ENCODE data around the gene SLC16A13. TPM values are rescaled to one million over a fixed set of nuclear protein-coding genes. Genes with fewer than 3 reads are reported as not detected.

Gene SLC16A13
- total RNA-seq, 2 experiments from 2014 or later: 8.3 to 9.6 TPM

DNA sequence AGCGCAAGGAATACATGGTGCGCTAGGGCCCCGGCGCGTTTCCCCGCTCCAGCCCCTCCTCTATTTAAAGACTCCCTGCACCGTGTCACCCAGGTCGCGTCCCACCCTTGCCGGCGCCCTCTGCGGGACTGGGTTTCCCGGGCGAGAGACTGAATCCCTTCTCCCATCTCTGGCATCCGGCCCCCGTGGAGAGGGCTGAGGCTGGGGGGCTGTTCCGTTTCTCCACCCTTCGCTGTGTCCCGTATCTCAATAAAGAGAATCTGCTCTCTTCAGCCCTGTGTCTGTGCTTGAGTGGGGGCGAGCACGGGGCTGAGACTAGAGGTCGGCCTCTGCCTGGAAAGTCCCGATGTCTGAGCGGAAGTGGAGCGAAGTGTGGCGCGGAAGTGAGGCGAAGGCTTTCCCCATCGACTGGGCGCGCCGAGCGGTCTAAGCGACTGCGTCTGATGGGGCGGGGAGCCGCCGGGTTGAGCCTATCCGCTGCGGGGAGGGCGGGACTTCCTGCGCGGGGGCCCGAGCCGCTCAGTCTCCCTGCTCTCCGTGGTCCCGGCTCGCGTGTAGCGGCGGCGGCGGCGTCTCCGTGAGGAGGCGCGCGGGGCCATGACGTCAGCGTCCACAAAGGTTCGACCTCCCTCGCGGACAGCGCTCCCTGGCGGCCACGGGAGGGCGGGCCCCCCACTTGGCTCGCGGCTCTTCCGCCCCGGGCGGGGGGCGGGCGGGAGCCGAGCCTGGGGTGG is 21.4 kb upstream of the SLC16A13 start:
- no peaks in the 10 kb centered on the region for H3K9me3 Mint-ChIP-seq (ENCODE audit: low read depth)
- H3K4me3 Mint-ChIP-seq: peak overlapping the region; percentile 92
- CTCF ChIA-PET: interaction anchor here (1.1 kb wide), 1 partner anchor 371 kb away, joined by 4 read pairs; no protein-coding TSS in a partner anchor

DNA sequence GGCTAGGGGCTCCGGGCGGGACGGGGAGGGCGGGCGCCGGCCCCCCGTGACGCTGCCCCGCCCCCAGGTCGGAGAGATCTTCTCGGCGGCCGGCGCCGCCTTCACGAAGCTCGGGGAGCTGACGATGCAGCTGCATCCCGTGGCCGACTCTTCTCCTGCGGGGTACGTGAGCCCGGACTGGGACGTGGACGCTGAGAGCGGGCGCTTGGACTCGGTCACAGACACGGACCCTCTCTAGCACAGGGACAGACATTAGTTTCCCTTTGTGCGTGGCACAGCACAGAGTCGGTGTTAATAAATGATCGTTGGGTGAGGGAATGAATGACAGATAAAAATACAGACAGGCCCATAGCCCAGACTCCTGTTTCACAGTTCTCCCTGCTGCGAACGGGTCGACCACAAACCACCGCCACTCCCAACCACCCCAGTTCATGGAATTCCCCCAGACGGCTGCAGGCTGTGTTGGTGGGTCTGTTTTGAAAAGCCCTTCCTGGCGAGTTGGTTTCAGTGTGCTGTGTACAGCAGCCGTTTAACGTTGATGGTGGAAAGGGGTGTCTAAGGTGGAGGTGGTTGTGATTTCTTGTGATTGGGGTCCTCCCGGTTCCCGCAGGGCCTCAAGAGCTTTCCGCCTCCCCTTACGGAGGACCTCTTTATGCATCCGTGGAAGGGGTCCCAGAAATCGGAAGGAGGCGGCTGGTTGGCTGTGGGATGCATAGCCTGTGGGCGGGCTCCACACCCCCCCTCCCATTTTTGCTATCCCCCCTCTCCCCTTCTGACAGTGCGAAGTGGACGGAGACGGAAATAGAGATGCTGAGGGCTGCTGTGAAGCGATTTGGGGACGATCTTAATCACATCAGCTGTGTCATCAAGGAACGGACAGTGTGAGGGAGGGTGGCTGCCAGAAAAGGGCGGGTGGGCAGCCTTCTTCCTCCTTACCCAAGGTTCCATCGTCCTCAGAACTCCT is 20.5 kb upstream of the SLC16A13 start:
- CTCF ChIA-PET: interaction anchor here (1.0 to 2.0 kb wide), 3 partner anchors 14 to 372 kb away, joined by 3 to 6 read pairs (median 4); no protein-coding TSS in a partner anchor
- peaks cover 45% of the 10 kb centered on the region for H3K4me1 Mint-ChIP-seq
- peak overlapping the region; percentile 92 for H3K4me3 Mint-ChIP-seq
- H3K27me3 Mint-ChIP-seq: no peaks in the 10 kb centered on the region
- peak overlapping the region; percentile 94 for H3K27ac Mint-ChIP-seq
- POLR2A ChIA-PET: interaction anchor here (0.5 kb wide), 1 partner anchor 262 kb away, joined by 3 read pairs; no protein-coding TSS in a partner anchor
- H3K9me3 Mint-ChIP-seq (ENCODE audit: low read depth): no peaks in the 10 kb centered on the region
- peak; percentile 86 for DNase-seq
- peak; percentile 18 for ATAC-seq
- peaks cover 30% of the 10 kb centered on the region for H3K36me3 Mint-ChIP-seq (ENCODE audit: low read depth)
- intact Hi-C loops (cut with DNase I, micrococcal nuclease): loop anchor here (1.0 to 10.0 kb wide), 14 partner anchors 8 to 1529 kb away; partner anchors contain the start of genes BCL6B (in 2 of the 2), C17orf100 (in 1 of the 2), DERL2 (in 1 of the 2) and EIF5A (in 1 of the 2)

More for the DNA sequence above, 21.4 kb upstream of the SLC16A13 start:
- intact Hi-C loops (cut with DNase I, micrococcal nuclease): loop anchor here (1.0 to 10.0 kb wide), 14 partner anchors 9 to 1528 kb away; partner anchors contain the start of genes BCL6B (in 1 of the 2), C17orf100 (in 1 of the 2), DERL2 (in 1 of the 2) and EIF5A (in 1 of the 2)
- peaks cover 32% of the 10 kb centered on the region for H3K36me3 Mint-ChIP-seq (ENCODE audit: low read depth)
- H3K27ac Mint-ChIP-seq: peak overlapping the region; percentile 99
- POLR2A ChIA-PET: no interaction called here
- no peaks in the 10 kb centered on the region for H3K27me3 Mint-ChIP-seq
- peaks cover 54% of the 10 kb centered on the region for H3K4me1 Mint-ChIP-seq
- ATAC-seq: peak; percentile 88
- DNase-seq: peak; percentile 99

DNA sequence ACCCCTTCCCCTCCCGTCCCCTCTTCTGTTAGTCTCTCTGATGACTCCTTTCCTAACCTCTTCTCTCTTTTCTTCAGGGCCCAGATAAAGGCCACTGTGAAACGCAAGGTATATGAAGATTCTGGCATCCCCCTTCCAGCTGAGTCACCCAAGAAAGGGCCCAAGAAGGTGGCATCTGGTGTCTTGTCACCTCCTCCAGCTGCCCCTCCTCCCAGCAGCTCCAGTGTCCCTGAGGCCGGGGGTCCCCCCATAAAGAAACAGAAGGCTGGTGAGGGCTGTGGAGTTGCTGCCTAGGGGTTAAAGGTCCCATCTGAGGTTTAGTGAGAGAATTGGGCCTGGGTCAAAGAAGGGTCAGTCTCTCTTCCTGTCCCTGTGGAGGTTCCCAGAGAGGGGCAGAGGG is 19.4 kb upstream of the SLC16A13 start:
- peak; percentile 46 for DNase-seq
- H3K36me3 Mint-ChIP-seq (ENCODE audit: low read depth): peaks cover 30% of the 10 kb centered on the region
- intact Hi-C loops (cut with DNase I, micrococcal nuclease): loop anchor here in 1 of 2 experiments (10.0 kb wide), 1 partner anchor 468 kb away; the partner anchor contains the start of genes POLR2A and SLC35G6
- H3K27ac Mint-ChIP-seq: peak overlapping the region; percentile 94
- no peaks in the 10 kb centered on the region for H3K9me3 Mint-ChIP-seq (ENCODE audit: low read depth)
- POLR2A ChIA-PET: no interaction called here
- ATAC-seq: no peak
- peak overlapping the region; percentile 92 for H3K4me3 Mint-ChIP-seq
- H3K27me3 Mint-ChIP-seq: no peaks in the 10 kb centered on the region
- H3K4me1 Mint-ChIP-seq: peaks cover 42% of the 10 kb centered on the region
- CTCF ChIA-PET: interaction anchor here (0.6 to 2.0 kb wide), 5 partner anchors 12 to 106 kb away, joined by 3 to 6 read pairs (median 4); no protein-coding TSS in a partner anchor

DNA sequence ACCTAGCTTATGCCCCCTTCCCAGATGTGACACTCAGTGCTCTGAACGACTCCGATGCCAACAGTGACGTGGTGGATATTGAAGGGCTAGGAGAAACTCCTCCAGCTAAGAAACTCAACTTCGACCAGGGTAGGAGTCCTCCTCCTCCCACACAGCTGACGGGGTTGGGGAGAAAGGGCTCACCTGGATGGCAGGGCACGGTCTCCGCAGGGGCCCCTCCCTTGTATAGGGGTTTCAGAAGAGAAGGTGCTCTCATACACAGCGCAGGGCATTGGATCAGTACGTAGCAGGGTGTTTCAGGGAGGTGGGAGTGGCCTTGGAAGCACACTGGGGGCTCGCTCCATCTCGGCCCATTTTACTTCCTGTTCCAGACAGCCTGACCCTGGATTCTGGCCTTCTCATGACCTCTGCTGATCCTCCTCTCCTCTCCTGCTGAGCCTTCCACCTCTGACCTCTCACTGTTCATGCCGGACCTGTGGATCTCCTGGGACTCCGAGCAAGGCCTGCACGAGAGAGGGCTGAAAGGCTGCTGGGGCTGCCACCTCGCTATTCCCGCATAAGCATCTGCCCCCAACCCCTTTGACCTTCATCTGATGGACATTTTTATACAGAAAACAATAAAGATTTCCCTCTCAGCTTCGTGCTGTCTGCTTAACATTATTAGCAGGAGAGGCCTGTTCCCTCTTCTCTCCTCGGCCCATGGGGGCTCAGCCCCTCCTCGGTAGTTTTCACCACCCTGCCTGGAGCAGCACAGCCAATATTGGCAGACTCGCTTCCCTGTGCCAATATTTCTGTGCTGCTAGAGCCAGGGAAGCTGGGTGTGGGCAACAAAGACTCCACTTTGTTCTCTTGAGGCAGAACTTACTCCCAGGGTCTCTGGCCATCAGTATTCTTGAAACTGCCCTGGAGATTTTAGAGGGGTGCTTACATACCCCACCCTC is 18.7 kb upstream of the SLC16A13 start:
- Mint-ChIP-seq H3K9me3 (ENCODE audit: low read depth) (no peaks in the 10 kb centered on the region), H3K36me3 (ENCODE audit: low read depth) (peaks cover 29% of the 10 kb centered on the region), H3K27me3 (peaks cover 1% of the 10 kb centered on the region), H3K4me1 (peaks cover 45% of the 10 kb centered on the region), H3K4me3 (no peak overlapping the region), H3K27ac (peak overlapping the region; percentile 74)
- DNase-seq (no peak), ATAC-seq (no peak)
- ChIA-PET CTCF (interaction anchor here (0.7 to 2.0 kb wide), 4 partner anchors 13 to 106 kb away, joined by 4 to 6 read pairs (median 4); no protein-coding TSS in a partner anchor), POLR2A (no interaction called here)
- intact Hi-C loops (cut with DNase I, micrococcal nuclease): loop anchor here in 1 of 2 experiments (10.0 kb wide), 1 partner anchor 468 kb away; the partner anchor contains the start of genes POLR2A and SLC35G6

DNA sequence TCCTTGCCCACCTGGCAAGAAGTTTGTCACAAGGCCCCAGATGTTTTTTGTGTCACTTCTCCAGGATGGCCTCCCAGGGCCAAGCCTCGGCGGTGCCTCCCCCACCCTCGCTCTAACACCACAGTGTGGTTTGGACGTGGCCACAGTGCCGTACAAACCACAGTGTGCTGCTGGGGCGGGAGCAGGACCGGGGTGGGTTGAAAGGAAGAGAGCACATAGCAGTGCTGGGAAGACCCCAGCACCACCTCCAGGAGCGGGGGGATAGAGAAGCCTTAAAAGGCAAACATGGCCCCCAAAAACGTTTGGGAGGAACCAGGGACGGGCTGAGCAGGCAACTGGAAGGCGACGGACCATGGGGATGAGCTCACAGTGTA is 18.0 kb upstream of the SLC16A13 start:
- ChIA-PET CTCF (no interaction called here), POLR2A (no interaction called here)
- DNase-seq: peak; percentile 41
- Mint-ChIP-seq H3K4me3 (no peak overlapping the region), H3K27ac (no peak overlapping the region), H3K27me3 (peaks cover 5% of the 10 kb centered on the region), H3K36me3 (ENCODE audit: low read depth) (peaks cover 28% of the 10 kb centered on the region), H3K4me1 (peaks cover 51% of the 10 kb centered on the region), H3K9me3 (ENCODE audit: low read depth) (no peaks in the 10 kb centered on the region)
- no peak for ATAC-seq
- intact Hi-C loops (cut with DNase I, micrococcal nuclease): loop anchor here in 1 of 2 experiments (10.0 kb wide), 1 partner anchor 467 kb away; the partner anchor contains the start of genes POLR2A and SLC35G6

DNA sequence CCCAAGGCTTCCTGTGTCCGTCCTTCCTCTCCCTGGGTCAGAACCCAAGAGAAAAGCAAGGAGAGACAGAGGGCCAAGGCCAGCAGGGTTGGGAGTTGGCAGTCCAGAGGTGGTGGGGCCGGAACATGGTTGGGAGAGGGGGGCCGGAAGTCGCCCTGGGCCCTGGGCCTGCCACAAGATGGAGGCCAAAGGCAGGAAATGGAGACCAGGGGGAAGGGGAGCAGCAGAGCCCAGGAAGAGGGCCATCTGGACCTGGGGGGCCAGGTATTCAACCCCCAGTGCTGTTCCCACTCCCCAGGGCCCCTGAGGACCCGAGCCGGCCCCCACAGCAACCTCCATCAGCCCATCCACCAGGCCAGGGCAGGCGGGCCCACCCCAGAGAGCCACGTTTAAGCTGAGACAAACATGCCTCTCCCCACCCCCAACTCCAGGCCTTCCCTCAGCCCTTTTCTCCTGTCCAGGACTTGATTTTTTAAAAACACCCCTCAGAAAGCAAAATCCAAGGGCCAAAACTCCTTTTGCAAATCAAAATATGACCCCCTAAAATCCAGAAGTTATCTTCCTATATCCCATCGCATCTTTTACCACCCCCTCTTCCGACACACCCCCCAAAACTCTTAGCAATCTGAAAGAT is 17.4 kb upstream of the SLC16A13 start:
- DNase-seq (no peak), ATAC-seq (no peak)
- Mint-ChIP-seq H3K4me3 (no peak overlapping the region), H3K4me1 (peaks cover 57% of the 10 kb centered on the region), H3K36me3 (ENCODE audit: low read depth) (peaks cover 22% of the 10 kb centered on the region), H3K9me3 (ENCODE audit: low read depth) (no peaks in the 10 kb centered on the region), H3K27me3 (peaks cover 11% of the 10 kb centered on the region), H3K27ac (no peak overlapping the region)
- POLR2A ChIA-PET: no interaction called here
- CTCF ChIA-PET: interaction anchor here (0.6 to 1.1 kb wide), 2 partner anchors 14 to 108 kb away, joined by 4 read pairs; no protein-coding TSS in a partner anchor
- intact Hi-C loops (cut with DNase I, micrococcal nuclease): loop anchor here in 1 of 2 experiments (10.0 kb wide), 1 partner anchor 466 kb away; the partner anchor contains the start of genes POLR2A and SLC35G6

DNA sequence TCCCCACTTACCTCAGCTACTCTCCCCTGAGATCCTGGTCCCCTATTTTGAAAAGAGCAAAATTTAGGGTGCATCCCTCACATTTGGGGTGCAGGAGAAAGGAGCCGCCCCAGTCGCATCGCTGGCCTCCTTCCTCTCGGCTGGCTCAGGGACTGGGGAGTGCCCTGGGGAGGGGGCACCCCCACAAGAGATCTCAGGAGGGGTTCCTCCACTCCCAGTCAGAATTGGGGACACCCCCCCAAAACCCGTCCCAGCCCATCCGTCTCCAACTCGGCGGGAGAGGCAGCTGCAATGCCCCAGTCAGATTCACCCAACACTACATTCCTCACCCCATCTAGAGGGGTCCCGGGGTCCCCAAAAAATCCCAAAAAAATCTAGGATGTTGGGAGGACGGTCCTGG is 16.4 kb upstream of the SLC16A13 start:
- DNase-seq (no peak), ATAC-seq (no peak)
- H3K27me3 Mint-ChIP-seq: peaks cover 12% of the 10 kb centered on the region
- no peak overlapping the region for H3K4me3 Mint-ChIP-seq
- no peak overlapping the region for H3K27ac Mint-ChIP-seq
- ChIA-PET POLR2A (no interaction called here), CTCF (interaction anchor here (0.5 to 5.0 kb wide), 4 partner anchors 15 to 307 kb away, joined by 3 to 23 read pairs (median 12); no protein-coding TSS in a partner anchor)
- H3K36me3 Mint-ChIP-seq (ENCODE audit: low read depth): peaks cover 13% of the 10 kb centered on the region
- peaks cover 63% of the 10 kb centered on the region for H3K4me1 Mint-ChIP-seq
- intact Hi-C loops (cut with DNase I, micrococcal nuclease): loop anchor here in 1 of 2 experiments (10.0 kb wide), 1 partner anchor 465 kb away; the partner anchor contains the start of genes POLR2A and SLC35G6
- no peaks in the 10 kb centered on the region for H3K9me3 Mint-ChIP-seq (ENCODE audit: low read depth)

DNA sequence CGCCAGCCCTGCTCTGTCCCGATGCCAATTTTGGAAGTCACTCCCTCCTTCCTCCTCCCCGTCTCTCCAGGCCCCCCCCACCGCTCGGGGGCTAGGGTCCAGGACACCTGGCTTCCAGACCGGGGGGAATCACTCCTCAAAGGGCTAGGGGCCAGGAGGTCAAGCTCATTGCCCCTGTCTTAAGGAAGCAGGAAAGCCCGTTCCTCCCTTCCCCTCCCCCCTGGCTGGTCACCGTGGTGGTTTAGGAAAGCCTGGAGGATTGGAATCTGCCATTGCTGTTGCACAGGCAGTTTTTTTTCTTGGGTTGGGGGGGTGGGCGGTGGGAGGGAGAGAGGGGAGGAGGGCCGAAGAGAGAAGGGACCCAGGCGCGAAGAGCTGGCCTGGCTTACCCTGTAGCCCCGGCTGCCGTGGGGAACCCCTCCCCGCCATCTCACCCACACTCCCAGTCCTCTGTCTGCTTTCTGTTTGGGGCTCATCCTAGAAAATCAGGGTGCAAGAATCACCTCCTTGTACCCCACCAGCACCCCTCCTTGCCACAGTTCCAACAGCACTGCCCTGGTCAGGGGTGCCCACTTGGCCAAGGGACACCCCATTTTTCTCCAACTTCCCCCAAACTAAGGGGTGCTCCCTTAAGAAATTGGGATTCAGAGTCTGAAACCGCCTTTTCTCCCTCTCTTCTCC is 15.8 kb upstream of the SLC16A13 start:
- Mint-ChIP-seq H3K27me3 (peaks cover 12% of the 10 kb centered on the region), H3K4me3 (no peak overlapping the region), H3K36me3 (ENCODE audit: low read depth) (peaks cover 12% of the 10 kb centered on the region), H3K27ac (no peak overlapping the region), H3K9me3 (ENCODE audit: low read depth) (no peaks in the 10 kb centered on the region), H3K4me1 (peaks cover 63% of the 10 kb centered on the region)
- intact Hi-C loops (cut with DNase I, micrococcal nuclease): loop anchor here in 1 of 2 experiments (10.0 kb wide), 1 partner anchor 465 kb away; the partner anchor contains the start of genes POLR2A and SLC35G6
- CTCF ChIA-PET: interaction anchor here (0.5 to 5.0 kb wide), 6 partner anchors 15 to 308 kb away, joined by 3 to 23 read pairs (median 11); no protein-coding TSS in a partner anchor
- POLR2A ChIA-PET: interaction anchor here (1.1 kb wide), 1 partner anchor 16 kb away, joined by 4 read pairs; the partner anchor contains the start of gene SLC16A13
- DNase-seq: no peak
- no peak for ATAC-seq
